GM18502 (cell line): ENCODE results near the gene YJU2.
"Not testable (repeated sequence)": the region's sequence is repeated elsewhere in the genome, so short reads cannot be mapped to it uniquely, and the experiment has no call there.

Experiments used
- ATAC-seq: cut with Tn5 transposase; IDR thresholded peaks from one replicate; pipeline ENCODE4 v1.9.1; 2021; ENCODE audit warnings: mild to moderate bottlenecking; ENCODE audit not compliant: unreplicated experiment, poor library complexity

YJU2 gene

DNA sequence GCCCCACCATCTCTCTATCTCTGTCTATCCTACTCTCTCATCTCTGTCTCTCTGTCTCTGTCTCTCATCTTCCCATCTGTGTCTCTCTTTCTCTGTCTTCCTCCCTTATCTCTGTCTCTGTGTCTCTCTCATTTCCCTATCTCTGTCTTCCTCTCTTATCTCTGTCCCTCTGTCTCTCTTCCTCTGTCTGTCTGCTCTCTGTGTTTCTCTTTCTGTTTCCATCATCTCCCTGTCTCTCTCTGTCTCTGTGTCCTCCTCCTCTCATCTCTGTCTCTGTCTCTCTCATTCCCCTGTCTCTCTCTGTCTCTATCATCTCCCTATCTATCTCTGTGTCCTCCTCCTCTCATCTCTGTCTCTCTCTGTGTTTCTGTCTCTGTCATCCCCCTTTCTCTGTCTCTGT, 19.1 kb upstream of the YJU2 start:
- no peak for ATAC-seq

DNA sequence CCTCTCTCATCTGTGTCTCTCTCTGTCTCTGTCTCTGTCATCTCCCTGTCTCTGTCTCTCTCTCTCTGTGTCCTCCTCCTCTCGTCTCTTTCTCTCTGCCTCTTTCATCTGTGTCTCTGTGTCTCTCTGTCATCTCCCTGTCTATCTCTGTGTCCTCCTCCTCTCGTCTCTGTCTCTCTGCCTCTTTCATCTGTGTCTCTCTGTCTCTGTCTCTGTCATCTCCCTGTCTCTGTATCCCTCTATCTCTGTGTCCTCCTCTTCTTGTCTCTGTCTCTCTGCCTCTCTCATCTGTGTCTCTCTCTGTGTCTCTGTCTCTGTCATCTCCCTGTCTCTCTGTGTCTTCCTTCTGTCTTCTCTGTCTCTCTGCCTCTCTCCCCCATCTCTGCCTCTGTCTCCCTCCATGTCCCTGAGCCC, 18.1 kb upstream of the YJU2 start:
- ATAC-seq: no peak

DNA sequence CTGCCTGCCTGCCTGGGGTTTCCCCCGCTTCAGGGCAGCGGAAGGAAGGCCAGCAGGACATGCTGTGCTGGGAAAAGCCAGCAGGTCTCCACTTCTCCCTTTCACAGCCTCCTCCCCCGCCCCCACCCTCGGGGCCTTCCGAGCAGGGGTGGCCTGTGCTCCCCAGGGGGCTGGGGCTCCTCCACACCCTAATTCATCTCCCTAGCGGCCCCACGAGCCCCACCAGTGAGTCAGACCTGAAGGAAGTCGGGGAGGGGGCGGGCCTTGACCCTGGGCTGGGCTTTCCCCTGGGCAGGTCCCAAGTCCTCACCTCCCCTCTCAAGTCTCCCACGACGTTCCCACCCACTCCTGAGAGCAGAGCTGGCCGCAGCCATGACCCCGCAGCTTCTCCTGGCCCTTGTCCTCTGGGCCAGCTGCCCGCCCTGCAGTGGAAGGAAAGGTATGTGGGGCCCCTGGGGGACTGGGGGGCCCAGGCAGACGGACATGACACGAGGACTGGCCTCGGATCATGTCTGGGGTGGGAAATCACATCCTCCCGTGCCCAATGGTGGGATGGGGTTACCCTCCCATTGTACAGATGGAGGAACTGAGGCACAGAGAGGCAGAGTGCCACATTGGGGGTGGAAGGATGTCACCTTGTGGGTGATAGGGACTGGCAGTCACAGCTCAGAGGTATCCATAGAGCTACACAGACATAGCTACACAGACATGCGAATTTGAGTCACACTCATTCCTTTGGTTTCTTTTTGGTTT, 17.5 kb upstream of the YJU2 start, which contains the start of gene EBI3:
EBI3 (plus strand) TSS at position 345 of the 753 bp plus-strand sequence; CDS start at position 373, 28 bp downstream.
- ATAC-seq: peak; percentile 71

DNA sequence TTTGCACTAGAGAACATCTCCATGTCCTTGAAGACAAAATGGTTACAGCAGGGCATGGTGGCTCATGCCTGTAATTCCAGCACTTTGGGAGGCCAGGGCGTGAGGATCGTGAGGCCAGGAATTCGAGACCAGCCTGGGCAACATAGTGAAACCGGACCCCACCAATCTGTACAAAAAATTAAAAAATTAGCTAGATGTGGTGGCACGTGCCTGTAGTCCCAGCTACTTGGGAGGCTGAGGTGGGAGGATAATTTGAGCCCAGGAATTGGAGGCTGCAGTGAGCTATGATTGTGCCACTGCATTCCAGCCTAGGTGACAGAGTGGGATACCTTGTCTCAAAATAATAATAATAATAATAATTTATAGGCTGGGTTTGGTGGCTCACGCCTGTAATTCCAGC, 16.6 kb upstream of the YJU2 start:
- not testable (repeated sequence) for ATAC-seq

DNA sequence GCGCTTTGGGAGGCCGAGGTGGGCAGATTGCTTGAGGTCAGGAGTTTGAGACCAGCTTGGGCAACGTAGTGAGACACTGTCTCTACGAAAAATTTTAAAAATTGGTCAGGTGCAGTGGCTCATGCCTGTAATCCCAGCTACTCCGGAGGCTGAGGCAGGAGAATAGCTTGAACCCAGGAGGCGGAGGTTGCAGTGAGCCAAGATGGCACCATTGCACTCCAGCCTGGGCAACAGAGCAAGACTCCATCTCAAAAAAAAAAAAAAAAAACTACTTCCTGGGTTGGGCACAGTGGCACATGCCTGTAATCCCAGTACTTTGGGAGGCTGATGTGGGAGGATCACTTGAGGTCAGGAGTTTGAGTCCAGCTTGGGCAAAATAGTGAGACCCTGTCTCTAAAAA, 15.4 kb upstream of the YJU2 start:
- ATAC-seq: not testable (repeated sequence)

DNA sequence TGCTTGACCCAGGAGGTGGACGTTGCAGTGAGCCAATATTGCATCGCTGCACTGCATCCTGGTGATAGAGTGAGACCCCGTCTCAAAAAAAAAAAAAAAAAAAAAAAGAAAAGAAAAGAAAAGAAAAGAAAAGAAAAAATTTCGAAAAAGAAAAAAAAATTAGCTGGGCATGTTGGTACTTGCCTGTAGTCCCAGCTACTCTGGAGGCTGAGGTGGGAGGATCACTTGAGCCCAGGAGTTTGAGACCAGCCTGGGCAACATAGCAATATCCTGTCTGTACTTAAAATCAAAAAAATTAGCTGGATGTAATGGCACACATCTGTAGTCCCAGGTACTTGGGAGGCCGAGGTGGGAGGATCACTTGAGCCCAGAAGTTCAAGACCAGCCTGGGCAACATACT, 14.7 kb upstream of the YJU2 start:
- not testable (repeated sequence) for ATAC-seq

DNA sequence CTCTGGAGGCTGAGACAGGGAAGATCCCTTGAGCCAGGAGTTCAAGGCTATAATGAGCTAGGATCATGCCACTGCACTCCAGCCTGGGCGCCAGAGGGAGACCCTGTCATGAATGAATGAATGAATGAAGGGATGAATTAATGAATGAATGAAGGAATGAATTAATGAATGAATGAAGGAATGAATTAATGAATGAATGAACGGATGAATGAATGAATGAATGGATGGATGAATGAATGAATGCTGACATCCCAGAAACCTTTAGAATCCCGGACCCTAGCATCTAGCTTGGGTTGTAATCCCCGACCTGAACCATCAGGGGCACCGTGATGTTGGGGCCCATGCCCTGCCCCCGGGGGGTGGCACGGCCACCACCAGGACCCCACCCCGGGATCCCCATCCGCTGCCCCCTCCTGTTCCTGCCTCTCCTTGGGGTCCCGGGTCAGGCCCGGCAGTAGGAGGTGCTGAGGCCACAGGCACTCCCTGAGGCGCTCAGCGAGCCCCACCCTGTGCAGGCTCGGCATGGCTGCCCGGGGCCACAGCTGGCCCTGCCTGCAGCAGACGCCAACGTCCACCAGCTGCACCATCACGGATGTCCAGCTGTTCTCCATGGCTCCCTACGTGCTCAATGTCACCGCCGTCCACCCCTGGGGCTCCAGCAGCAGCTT, 14.1 kb upstream of the YJU2 start:
- no peak for ATAC-seq

DNA sequence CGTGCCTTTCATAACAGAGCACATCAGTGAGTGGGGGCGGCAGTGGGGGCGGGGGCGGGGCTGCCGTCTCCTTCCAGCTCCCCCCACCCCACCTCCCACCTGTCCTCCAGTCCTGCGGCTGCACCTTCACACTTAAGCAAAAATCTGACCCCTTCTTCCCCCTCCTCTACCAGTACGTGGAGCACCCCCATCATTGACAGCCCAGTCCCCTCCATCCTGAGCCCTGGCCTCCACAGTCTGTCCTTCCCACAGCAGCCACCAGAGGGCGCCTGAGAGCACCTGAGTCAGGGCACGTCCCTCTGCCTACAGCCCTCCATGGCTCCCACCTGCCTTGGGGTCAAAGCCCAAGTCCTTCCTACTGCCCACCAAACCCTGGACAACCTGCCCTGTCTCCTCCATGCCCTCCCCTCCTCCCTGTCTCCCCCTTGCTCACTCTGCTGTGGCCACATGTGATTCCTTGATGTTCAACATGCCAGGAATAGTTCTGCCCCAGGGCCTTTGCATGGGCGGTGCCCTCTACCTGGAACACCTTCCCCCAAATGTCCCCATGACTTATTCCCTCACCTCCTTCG, 13.5 kb upstream of the YJU2 start:
- no peak for ATAC-seq

DNA sequence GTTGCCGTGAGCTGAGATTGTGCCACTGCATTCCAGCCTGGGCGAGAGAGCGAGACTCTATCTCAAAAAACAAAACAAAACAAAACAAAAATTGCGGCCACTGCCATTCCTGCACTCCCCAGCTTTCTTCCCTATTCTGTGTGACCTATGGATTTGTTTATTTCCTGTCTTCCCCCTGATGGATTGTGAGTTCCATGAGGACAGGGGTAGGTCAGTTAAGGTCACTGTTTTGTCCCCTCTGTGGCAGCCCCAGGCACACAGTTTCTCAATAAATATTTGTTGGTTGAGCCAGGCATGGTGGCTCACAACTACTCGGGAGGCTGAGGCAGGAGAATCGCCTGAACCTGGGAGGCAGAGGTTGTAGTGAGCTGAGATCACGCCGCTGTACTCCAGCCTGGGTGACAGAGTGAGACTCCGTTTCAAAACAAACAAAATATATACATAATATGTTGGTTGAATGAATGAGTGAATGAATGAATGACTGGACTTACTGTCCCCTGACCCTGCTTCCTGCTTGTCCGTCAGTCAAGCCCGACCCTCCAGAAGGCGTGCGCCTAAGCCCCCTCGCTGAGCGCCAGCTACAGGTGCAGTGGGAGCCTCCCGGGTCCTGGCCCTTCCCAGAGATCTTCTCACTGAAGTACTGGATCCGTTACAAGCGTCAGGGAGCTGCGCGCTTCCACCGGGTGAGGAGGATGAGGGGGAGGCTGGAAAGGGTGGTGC, 12.6 kb upstream of the YJU2 start:
- ATAC-seq: no peak

DNA sequence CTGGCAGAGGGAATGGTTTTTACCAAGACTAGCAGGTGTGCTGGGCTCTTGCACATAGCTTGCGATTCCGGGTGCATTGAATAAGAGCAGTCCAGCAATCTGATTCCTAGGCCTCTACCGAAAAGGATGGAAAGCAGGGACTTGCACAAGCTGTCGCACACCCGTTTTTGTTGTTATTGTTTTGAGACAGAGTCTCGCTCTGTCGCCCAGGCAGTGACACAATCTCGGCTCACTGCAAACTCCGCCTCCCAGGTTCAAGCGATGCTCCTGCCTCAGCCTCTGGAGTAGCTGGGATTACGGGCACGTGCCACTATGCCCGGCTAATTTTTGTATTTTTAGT, 12.0 kb upstream of the YJU2 start:
- no peak for ATAC-seq

DNA sequence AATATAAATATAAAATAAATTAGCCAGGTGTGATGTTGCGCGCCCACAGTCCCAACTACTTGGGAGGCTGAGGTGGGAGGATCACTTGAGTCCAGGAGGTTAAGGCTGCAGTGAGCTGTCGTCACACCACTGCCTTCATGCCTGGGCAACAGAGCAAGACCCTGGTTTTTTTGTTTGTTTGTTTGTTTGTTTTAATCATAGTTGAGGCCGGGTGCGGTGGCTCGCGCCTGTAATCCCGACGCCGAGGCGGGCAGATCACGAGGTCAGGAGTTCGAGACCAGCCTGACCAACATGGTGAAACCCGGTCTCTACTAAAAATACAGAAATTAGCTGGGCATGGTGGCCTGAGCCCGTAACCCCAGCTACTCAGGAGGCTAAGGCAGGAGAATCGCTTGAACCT, 9.4 kb upstream of the YJU2 start:
- ATAC-seq: not testable (repeated sequence)

DNA sequence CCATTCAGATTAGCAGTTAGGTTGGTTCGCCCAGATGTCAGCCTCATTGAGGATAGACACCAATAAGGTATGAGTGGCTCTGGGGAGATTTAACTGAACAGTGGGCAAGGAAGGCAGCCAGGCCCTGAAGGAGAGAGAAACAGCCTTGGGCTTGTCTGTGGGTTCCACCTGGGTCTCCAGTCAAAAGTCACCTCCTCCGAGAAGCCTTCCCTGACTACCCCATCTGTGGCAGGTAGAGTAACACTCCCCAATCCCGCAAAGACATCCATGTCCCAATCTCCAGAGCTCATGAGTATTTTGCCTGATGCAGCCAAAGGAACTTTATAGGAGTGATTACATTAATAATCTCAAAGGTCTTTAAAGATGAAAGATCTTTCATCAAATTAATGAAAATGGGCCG, 8.0 kb upstream of the YJU2 start:
- no peak for ATAC-seq

DNA sequence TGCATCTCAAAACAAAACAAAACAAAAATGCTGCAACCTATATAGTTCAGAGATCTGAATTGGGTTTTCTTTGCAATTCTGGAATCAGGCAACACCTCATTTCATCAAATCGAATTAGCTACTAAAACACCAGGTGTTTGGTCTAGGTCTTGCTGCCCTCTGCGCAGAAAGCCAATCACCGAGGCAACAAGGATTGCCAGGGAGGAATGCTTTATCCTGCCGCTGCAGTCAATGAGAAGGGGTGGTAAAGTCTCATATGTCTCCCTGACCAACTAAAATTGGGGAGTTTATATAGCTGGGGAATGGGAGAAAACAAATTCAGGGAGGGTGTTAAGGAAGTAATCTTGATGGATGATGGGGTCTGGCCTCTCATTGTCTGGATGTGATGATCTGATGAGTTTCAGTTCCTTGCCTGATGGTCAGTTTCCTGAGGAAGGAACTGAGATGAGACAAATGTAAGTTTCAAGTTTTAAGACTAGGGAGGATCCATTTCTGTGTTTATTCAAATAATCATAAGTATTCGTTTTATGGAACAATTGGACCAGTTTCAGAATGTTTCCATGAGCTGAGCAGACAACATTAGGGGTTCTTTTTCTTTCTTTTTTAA, 5.0 kb upstream of the YJU2 start:
- no peak for ATAC-seq

DNA sequence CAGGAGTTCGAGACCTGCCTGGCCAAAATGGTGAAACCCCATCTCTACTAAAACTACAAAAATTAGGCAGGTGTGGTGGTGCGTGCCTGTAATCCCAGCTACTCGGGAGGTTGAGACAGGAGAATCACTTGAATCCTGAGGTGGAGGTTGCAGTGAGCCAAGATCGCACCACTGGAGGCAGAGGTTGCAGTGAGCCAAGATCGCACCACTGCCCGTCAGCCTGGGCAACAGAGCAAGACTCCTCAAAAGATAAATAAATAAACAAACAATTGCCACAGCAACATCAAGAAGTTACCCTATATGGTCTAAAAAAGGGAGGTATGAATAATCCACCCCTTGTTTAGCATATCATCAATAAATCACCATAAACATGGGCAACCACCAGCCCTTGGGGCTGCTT, 942 bp upstream of the YJU2 start:
- not testable (repeated sequence) for ATAC-seq

DNA sequence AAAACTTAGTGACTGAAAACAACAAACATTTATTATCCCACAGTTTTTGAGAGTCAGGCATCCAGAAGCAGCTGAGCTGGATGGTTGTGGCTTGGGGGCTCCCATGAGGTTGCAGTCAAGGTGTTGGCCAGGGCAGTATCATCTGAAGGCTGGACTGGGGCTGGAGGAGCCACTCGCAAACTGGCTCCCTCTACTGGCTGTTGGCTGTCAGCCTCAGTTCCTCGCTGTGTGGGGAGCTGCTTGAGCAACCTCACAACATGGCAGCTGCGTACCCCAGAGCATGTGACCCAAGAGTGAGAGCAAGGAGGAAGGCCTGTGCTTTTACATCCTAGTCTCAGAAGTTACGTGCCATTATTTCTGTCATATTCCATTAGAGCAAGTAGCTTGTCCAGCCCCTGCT, 9.7 kb downstream of the YJU2 start:
- no peak for ATAC-seq

DNA sequence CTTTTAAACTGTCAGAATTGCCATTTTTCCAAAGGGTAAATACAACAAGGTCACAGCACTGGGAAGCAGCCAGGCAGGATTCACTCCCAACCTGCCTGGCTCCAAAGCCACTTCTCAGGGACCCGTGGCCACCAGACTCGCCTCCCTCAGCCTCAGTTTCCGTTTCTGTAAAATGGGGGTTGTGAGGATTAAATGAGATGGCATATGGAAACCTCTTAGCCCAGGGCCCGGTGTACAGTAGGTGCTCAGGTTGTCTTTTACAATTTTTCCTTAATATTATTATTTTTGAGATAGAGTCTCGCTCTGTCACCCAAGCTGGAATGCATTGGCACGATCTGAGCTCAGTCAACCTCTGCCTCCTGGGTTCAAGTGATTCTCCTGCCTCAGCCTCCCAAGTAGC, 10.1 kb downstream of the YJU2 start:
- no peak for ATAC-seq

DNA sequence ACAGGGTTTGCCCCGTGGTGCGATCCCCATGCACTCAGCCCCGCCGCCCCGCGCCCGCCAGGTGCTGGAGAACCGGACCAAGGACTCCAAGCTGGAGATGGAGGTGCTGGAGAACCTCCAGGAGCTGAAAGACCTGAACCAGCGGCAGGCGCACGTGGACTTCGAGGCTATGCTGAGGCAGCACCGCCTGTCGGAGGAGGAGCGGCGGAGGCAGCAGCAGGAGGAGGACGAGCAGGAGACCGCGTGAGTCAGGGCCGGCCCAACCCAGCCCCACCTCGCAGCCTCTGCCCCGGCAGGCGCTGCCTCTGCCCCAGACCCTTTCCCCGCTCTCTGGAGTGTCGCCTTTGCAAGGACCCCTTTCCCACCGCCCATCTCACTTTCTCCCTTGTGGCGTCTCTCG, 11.3 kb downstream of the YJU2 start:
- ATAC-seq: no peak

DNA sequence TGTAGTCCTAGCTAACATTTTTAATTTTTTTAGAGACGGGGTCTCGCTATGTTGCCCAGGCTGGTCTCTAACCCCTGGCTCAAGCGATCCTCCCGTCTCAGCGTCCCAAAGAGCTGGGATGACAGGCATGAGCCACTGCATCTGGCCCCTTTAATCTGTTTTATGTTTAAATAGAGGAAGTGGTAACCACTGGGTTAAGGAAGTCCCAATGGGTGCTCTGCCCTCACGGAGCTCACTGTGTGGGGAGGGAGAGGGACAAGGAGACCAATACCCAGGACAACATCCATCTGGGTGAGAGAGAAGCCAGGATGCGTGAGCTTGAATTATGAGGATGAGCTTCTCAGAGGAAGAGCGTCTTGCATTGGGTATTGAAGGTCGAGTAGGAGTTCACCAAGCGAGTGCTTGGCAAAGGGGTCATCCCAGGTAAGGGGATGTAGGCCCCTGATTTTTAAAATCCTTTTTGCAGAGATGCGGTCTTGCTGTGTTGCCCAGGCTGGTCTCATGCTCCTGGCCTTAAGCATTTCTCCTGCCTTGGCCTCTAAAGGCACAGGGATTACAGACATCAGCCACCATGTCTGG, 13.8 kb downstream of the YJU2 start:
- ATAC-seq: no peak

DNA sequence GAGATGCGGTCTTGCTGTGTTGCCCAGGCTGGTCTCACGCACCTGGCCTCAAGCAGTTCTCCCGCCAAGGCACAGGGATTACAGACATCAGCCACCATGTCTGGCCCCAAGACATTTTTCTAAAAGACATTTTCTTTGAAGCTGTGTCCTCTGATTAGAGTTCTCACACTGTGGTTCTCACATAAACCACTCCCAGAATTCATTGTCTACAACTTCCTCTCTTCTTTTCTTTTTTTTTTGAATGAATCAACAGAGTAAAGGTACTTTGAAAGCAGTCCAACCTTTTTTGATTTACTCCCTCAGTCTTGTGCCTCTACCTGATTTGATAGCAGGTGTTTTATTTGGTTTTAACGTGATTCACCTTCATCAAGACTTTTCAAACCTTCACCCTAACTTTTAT, 17.9 kb downstream of the YJU2 start:
- ATAC-seq: no peak

DNA sequence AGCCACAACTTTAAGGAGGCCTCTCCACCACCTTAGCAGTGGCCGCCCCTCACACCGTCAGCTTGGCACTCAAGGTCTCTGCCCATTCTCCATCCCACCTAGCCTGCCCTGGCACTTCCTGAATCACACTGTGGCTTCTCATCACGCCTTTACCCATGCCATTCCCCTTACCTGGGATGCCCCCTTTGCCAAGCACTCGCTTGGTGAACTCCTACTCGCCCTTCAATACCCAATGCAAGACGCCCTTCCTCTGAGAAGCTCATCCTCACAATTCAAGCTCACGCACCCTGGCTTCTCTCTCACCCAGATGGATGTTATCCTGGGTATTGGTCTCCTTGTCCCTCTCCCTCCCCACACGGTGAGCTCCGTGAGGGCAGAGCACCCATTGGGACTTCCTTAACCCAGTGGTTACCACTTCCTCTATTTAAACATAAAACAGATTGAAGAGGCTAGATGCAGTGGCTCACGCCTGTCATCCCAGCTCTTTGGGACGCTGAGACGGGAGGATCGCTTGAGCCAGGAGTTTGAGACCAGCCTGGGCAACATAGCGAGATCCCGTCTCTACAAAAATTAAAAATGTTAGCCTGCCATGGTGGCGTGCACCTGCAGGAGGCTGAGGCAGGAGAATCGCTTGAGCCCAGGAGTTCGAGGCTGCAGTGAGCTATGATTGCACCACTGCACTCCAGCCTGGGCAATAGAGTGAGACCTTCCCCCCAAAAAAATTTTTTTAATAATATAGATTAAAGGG, 19.5 kb downstream of the YJU2 start:
- no peak for ATAC-seq
